SK-N-SH (cell line): ENCODE results near the gene LRRC75A. TPM values are rescaled to one million over a fixed set of nuclear protein-coding genes. Genes with fewer than 3 reads are reported as not detected.

ENCODE experiments used
- CTCF ChIA-PET: fragments of 300-600, 350-600 bp; formaldehyde crosslinking; extraction: SDS; loops from one replicate; lab custom pipeline; 2021; lab: Yijun Ruan, JAX
- POLR2A ChIA-PET: fragments of 350-600 bp; sonication (Branson Sonifier 250); formaldehyde crosslinking; extraction: SDS; loops from one replicate; lab custom pipeline; 2020; ENCODE audit warnings: antibody characterized with exemption, inconsistent platforms; lab: Yijun Ruan, JAX
- DNase-seq: peaks from one replicate; pipeline ENCODE4 v3.0.0; 2012
- H2AFZ ChIP-seq: fragments of 200-600 bp; sonication (generic); 2 replicates; pipeline ENCODE4 v1.8.1; 2016; ENCODE audit warnings: antibody characterized with exemption, mild to moderate bottlenecking, low read depth
- H3F3A ChIP-seq: fragments of 200-600 bp; sonication (generic); replicated peaks from 2 replicates; pipeline ENCODE3; 2016; ENCODE audit warnings: antibody characterized with exemption, mild to moderate bottlenecking; ENCODE audit not compliant: insufficient read depth
- H3K27ac ChIP-seq, 2 experiments: fragments of 200-500 bp in 1 of 2; fragments of 200-600 bp in 1 of 2; sonication (Bioruptor generic) in 1 of 2; sonication (generic), shearing (Covaris generic) in 1 of 2; 2 replicates each; pipeline versions ENCODE4 v1.5.1 to v1.6.1; 2014 to 2016; ENCODE audit warnings: low read depth in 2 of 2, inconsistent platforms in 1 of 2, low read length in 1 of 2, mild to moderate bottlenecking in 1 of 2, mixed read lengths in 1 of 2
- H3K27me3 ChIP-seq: fragments of 200-600 bp; sonication (generic), shearing (Covaris generic); 2 replicates; pipeline ENCODE4 v1.6.1; 2016; ENCODE audit warnings: mixed run types; ENCODE audit not compliant: insufficient read depth
- H3K36me3 ChIP-seq, 2 experiments: fragments of 200-500 bp in 1 of 2; fragments of 200-600 bp in 1 of 2; sonication (Bioruptor generic) in 1 of 2; sonication (generic) in 1 of 2; replicated peaks in 1 of 2; 2 replicates each; pipeline versions ENCODE3 to v1.5.1; 2014 to 2016; ENCODE audit warnings: low read length in 1 of 2, mild to moderate bottlenecking in 1 of 2; ENCODE audit not compliant: insufficient read depth in 2 of 2, control insufficient read depth in 1 of 2
- H3K4me1 ChIP-seq, 2 experiments: fragments of 200-500 bp in 1 of 2; fragments of 200-600 bp in 1 of 2; sonication (Bioruptor generic) in 1 of 2; sonication (generic), shearing (Covaris generic) in 1 of 2; 2 replicates each; pipeline versions ENCODE4 v1.5.1 to v1.6.1; 2014 to 2016; ENCODE audit warnings: low read depth in 1 of 2, low read length in 1 of 2, mixed run types in 1 of 2; ENCODE audit not compliant: insufficient read depth in 2 of 2, control insufficient read depth in 1 of 2
- H3K4me2 ChIP-seq: fragments of 200-600 bp; sonication (generic), shearing (Covaris generic); 2 replicates; pipeline ENCODE4 v1.6.1; 2017; ENCODE audit warnings: mixed run types
- H3K4me3 ChIP-seq, 2 experiments: fragments of 200-500 bp in 1 of 2; fragments of 200-600 bp in 1 of 2; sonication (Bioruptor generic) in 1 of 2; sonication (generic), shearing (Covaris generic) in 1 of 2; 2 replicates each; pipeline versions ENCODE4 v1.5.1 to v1.8.1; 2014 to 2016; ENCODE audit warnings: low read depth in 2 of 2, inconsistent platforms in 1 of 2, low read length in 1 of 2, mild to moderate bottlenecking in 1 of 2, mixed read lengths in 1 of 2, moderate library complexity in 1 of 2
- H3K79me2 ChIP-seq: fragments of 200-600 bp; sonication (generic); 2 replicates; pipeline ENCODE4 v1.8.1; 2017; ENCODE audit warnings: mild to moderate bottlenecking; ENCODE audit not compliant: insufficient read depth
- H3K9ac ChIP-seq: fragments of 200-600 bp; sonication (generic); 2 replicates; pipeline ENCODE4 v1.6.1; 2017; ENCODE audit warnings: mixed run types
- H3K9me2 ChIP-seq: fragments of 200-600 bp; sonication (generic); 2 replicates; pipeline ENCODE4 v1.6.1; 2017; ENCODE audit warnings: mixed run types
- H3K9me3 ChIP-seq: fragments of 200-600 bp; sonication (generic); 2 replicates; pipeline ENCODE4 v1.6.1; 2017; ENCODE audit warnings: mixed run types, mild to moderate bottlenecking, moderate library complexity
- H4K20me1 ChIP-seq: fragments of 200-600 bp; sonication (generic); 2 replicates; pipeline ENCODE4 v1.6.1; 2017; ENCODE audit warnings: mild to moderate bottlenecking, mixed run types; ENCODE audit not compliant: insufficient read depth
- EP300 ChIP-seq, 2 experiments: IDR thresholded peaks; 2 replicates each; pipeline versions ENCODE4 v1.4.0 to v1.6.1; 2012; ENCODE audit warnings: borderline replicate concordance in 1 of 2, low read depth in 1 of 2, low read length in 1 of 2
- FOXJ3 ChIP-seq: sonication (generic); formaldehyde crosslinking; IDR thresholded peaks from 2 replicates; pipeline ENCODE4 v1.5.1; 2020; ENCODE audit warnings: mild to moderate bottlenecking, missing genetic modification reagents
- MXI1 ChIP-seq: IDR thresholded peaks from 2 replicates; pipeline ENCODE4 v1.6.1; 2012; ENCODE audit warnings: mild to moderate bottlenecking, low read depth, low read length, improper control_type of control experiment
- NRF1 ChIP-seq: IDR thresholded peaks from 2 replicates; pipeline ENCODE4 v1.6.1; 2012; ENCODE audit warnings: low read depth, mild to moderate bottlenecking, low read length
- SMC3 ChIP-seq: IDR thresholded peaks from 2 replicates; pipeline ENCODE4 v1.6.1; 2012; ENCODE audit warnings: low read depth, low read length, improper control_type of control experiment
- TEAD4 ChIP-seq: IDR thresholded peaks from 2 replicates; pipeline ENCODE4 v1.4.0; 2012; ENCODE audit warnings: mild to moderate bottlenecking, borderline replicate concordance; ENCODE audit not compliant: insufficient read depth
- WGBS: methylation state at CpG from one replicate; pipeline ENCODE4 v1.1.6; 2017; ENCODE audit warnings: low lambda C conversion rate; 5-methylcytosine and 5-hydroxymethylcytosine counted together
- polyA plus RNA-seq, 3 experiments: library from polyadenylated mRNA; depleted of rRNA; stranded (reverse); fragments of >200 nt; gene quantifications; 2 replicates each; pipeline ENCODE4 v1.2.3, GENCODE V29; 2012
- TF ChIP-seq, protein P1 (sequence below): IDR thresholded peaks from 2 replicates; pipeline ENCODE4 v1.6.1; 2012; ENCODE audit warnings: mild to moderate bottlenecking, low read depth, low read length, moderate library complexity
- TF ChIP-seq, protein P2 (sequence below): fragments of 150-350 bp; IDR thresholded peaks from 2 replicates; pipeline ENCODE4 v1.6.1; 2017; ENCODE audit warnings: antibody characterized with exemption, low read length, low read depth, borderline replicate concordance
- TF ChIP-seq, protein P3 (sequence below): IDR thresholded peaks from 2 replicates; pipeline ENCODE4 v1.4.0; 2012; ENCODE audit warnings: low read depth, borderline replicate concordance

The LRRC75A gene
- polyA plus RNA-seq, 1 of the 3 experiments (the other 2 are of a cell fraction), result 1.2 TPM

DNA sequence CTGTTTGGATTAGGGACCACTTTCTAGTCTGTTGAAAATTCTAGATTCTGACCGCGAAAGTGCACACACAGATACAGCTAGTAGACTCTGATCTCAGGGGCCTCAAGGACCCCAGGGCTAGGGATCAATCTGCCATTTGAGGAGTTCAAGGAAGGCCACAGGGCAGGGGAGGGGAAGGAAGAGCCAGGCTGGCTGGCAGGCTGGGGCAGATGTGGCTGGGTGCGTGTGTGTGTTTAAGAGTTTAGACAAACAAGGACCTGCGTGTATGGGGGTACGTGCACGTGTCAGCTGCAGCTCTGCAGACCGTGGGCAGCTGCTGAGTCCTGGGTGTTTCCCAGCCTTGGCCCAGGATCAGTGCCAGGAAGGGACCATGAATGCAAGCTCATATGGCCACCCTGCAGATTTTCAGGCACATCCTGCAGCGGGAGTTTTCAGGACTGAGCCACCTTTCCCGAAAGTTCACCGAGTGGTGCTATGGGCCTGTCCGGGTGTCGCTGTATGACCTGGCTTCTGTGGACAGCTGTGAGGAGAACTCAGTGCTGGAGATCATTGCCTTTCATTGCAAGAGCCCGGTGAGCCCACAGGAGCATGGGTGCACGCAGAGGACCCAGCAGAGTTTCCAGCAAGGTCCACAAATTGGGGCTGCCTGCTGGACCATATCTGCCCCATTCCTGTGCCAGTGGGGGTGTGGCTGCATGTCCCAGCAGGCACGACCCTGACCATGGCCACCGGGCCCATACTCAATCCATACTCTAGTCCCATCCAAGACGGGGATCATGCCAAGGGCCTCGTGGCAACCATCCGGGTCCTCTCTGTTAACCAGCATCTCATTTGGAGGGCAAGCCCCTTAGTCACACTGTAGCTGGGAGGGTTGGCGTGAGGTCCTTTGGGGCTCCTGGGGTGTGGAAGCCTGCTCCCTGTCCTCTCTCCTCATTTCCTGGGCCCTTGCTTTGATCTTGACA lies 66.0 kb downstream of the LRRC75A start:
- Histone ChIP-seq H3F3A (peaks cover 3% of the 10 kb centered on the region), H3K36me3 (no peaks in the 10 kb centered on the region), H3K4me2 (no peak overlapping the region), H2AFZ (no peak overlapping the region), H3K27ac (no peak overlapping the region), H3K9me2 (no peaks in the 10 kb centered on the region), H3K9ac (no peak overlapping the region), H3K4me3 (no peak overlapping the region), H3K79me2 (no peaks in the 10 kb centered on the region), H3K4me1 (peaks cover 0 to 2% of the 10 kb centered on the region in 2 experiments; a peak in 1 of 4 replicates), H4K20me1 (no peaks in the 10 kb centered on the region), H3K9me3 (no peaks in the 10 kb centered on the region)
- DNase-seq, result no peak
- CTCF ChIA-PET, result interaction anchor here (1.3 to 2.8 kb wide), 4 partner anchors 11 to 95 kb away, joined by 3 to 7 read pairs (median 6); no protein-coding TSS in a partner anchor
- POLR2A ChIA-PET, result no interaction called here
- 87% methylated on average over 9 of the region's 20 CpGs for WGBS
- TF ChIP-seq SMC3 (no peak), EP300 (IDR thresholded peaks at IDR 0.05; ENCODE audit: borderline replicate concordance in 1 of 2, low read depth in 1 of 2, low read length in 1 of 2) (no peak), TEAD4 (no peak), FOXJ3 (no peak), NRF1 (no peak), MXI1 (no peak)
- TF ChIP-seq, protein P1, sequence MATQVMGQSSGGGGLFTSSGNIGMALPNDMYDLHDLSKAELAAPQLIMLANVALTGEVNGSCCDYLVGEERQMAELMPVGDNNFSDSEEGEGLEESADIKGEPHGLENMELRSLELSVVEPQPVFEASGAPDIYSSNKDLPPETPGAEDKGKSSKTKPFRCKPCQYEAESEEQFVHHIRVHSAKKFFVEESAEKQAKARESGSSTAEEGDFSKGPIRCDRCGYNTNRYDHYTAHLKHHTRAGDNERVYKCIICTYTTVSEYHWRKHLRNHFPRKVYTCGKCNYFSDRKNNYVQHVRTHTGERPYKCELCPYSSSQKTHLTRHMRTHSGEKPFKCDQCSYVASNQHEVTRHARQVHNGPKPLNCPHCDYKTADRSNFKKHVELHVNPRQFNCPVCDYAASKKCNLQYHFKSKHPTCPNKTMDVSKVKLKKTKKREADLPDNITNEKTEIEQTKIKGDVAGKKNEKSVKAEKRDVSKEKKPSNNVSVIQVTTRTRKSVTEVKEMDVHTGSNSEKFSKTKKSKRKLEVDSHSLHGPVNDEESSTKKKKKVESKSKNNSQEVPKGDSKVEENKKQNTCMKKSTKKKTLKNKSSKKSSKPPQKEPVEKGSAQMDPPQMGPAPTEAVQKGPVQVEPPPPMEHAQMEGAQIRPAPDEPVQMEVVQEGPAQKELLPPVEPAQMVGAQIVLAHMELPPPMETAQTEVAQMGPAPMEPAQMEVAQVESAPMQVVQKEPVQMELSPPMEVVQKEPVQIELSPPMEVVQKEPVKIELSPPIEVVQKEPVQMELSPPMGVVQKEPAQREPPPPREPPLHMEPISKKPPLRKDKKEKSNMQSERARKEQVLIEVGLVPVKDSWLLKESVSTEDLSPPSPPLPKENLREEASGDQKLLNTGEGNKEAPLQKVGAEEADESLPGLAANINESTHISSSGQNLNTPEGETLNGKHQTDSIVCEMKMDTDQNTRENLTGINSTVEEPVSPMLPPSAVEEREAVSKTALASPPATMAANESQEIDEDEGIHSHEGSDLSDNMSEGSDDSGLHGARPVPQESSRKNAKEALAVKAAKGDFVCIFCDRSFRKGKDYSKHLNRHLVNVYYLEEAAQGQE, result no peak
- TF ChIP-seq, protein P2, sequence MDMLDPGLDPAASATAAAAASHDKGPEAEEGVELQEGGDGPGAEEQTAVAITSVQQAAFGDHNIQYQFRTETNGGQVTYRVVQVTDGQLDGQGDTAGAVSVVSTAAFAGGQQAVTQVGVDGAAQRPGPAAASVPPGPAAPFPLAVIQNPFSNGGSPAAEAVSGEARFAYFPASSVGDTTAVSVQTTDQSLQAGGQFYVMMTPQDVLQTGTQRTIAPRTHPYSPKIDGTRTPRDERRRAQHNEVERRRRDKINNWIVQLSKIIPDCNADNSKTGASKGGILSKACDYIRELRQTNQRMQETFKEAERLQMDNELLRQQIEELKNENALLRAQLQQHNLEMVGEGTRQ, result no peak
- TF ChIP-seq, protein P3, sequence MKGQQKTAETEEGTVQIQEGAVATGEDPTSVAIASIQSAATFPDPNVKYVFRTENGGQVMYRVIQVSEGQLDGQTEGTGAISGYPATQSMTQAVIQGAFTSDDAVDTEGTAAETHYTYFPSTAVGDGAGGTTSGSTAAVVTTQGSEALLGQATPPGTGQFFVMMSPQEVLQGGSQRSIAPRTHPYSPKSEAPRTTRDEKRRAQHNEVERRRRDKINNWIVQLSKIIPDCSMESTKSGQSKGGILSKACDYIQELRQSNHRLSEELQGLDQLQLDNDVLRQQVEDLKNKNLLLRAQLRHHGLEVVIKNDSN, result no peak
- TF ChIP-seq, all 33 proteins: peak for 0
- no peaks in the 10 kb centered on the region for H3K27me3 ChIP-seq
